ENCODE data around the gene MRI1. TPM values are rescaled to one million over a fixed set of nuclear protein-coding genes. Genes with fewer than 3 reads are reported as not detected.

The MRI1 gene
- total and polyA plus RNA-seq, 10 of the 15 experiments (the other 5 are each of a cell fraction or from before 2014, with no cell fraction given), result 5.4 to 50.3 (median 28.3) TPM

- ChIA-PET CTCF (interaction anchor here (1.7 to 3.0 kb wide), 2 partner anchors 8 to 139 kb away, joined by 3 to 28 read pairs; no protein-coding TSS in a partner anchor), RAD21 (ENCODE audit: unreplicated experiment) (no interaction called here), SMC1A (ENCODE audit: uncharacterized antibody, unreplicated experiment) (interaction anchor here (0.6 to 1.5 kb wide), 2 partner anchors 8 to 49 kb away, joined by 3 to 7 read pairs; no protein-coding TSS in a partner anchor), POLR2A (no interaction called here)
- Histone ChIP-seq H3K9ac (ENCODE audit: control insufficient read depth, insufficient read depth, low read length) (no peak overlapping the region), H3K36me3 (ENCODE audit: control insufficient read depth in 2 of 2, insufficient read depth in 2 of 2, low read length in 1 of 2) (no peaks in the 10 kb centered on the region), H3K4me1 (ENCODE audit: control insufficient read depth, insufficient read depth, low read length) (no peaks in the 10 kb centered on the region), H4K20me1 (ENCODE audit: control insufficient read depth, insufficient read depth) (no peaks in the 10 kb centered on the region), H3K9me3 (replicated peaks; ENCODE audit: control insufficient read depth, insufficient read depth, low read length) (no peaks in the 10 kb centered on the region), H3K4me2 (ENCODE audit: control insufficient read depth, insufficient read depth) (no peak overlapping the region), H2AFZ (ENCODE audit: control insufficient read depth, low read depth, low read length) (no peak overlapping the region), H3K27me3 (replicated peaks in 1 of 2; ENCODE audit: control insufficient read depth in 2 of 2, insufficient read depth in 2 of 2, low read length in 1 of 2) (no peaks in the 10 kb centered on the region), H3K79me2 (ENCODE audit: control insufficient read depth, insufficient read depth, low read length) (no peaks in the 10 kb centered on the region), H3K4me3 (no peak overlapping the region), H3K27ac (ENCODE audit: control insufficient read depth, insufficient read depth) (no peak overlapping the region)
- 55% methylated on average over 5 of the region's 5 CpGs for WGBS (ENCODE audit: insufficient coverage, insufficient replicate concordance, low lambda C conversion rate, missing lambda C conversion rate)
- TF ChIP-seq CTCF (IDR thresholded peaks at IDR 0.05 in 2 of 3, conservative IDR thresholded peaks at IDR 0.05 in 1 of 3; ENCODE audit: control insufficient read depth in 2 of 3, extremely low read depth in 1 of 3, insufficient read depth in 1 of 3, low read depth in 3 of 3, low read length in 3 of 3) (no peak), YY1 (IDR thresholded peaks at IDR 0.05; ENCODE audit: low read depth, low read length) (no peak), KDM1A (IDR thresholded peaks at IDR 0.05; ENCODE audit: borderline replicate concordance) (no peak), IRF4 (IDR thresholded peaks at IDR 0.05; ENCODE audit: low read depth, low read length) (no peak), TBL1XR1 (IDR thresholded peaks at IDR 0.05; ENCODE audit: low read depth, low read length) (no peak), ZBTB11 (CRISPR knock-in tag; IDR thresholded peaks at IDR 0.05) (no peak), NBN (IDR thresholded peaks at IDR 0.05) (no peak), ZBTB33 (IDR thresholded peaks at IDR 0.05) (no peak)
- BruUV-seq (replicated peaks), result no TSS peak
- no peak for DNase-seq (ENCODE audit: low read depth, low spot score)
- intact Hi-C loops (cut with micrococcal nuclease; ENCODE audit: unreplicated experiment) (loop anchor here (5.0 to 10.0 kb wide), 2 partner anchors 139 to 448 kb away; no protein-coding TSS in a partner anchor), in situ Hi-C loops (cut with MboI) (loop anchor here (10.0 kb wide), 1 partner anchor 118 kb away; no protein-coding TSS in a partner anchor)
- ATAC-seq, result no peak
- no peak for FAIRE-seq
Observed at GRCh38 chr19:13723206-13723605, 41.1 kb upstream of the MRI1 start.
